HG02571 (cell line): ENCODE data around the gene CFL1.

Experiments
- ATAC-seq: cut with Tn5 transposase; IDR thresholded peaks from one replicate; pipeline ENCODE4 v1.9.1; 2021; ENCODE audit warnings: mild to moderate bottlenecking, moderate library complexity; ENCODE audit not compliant: unreplicated experiment

The CFL1 gene

DNA sequence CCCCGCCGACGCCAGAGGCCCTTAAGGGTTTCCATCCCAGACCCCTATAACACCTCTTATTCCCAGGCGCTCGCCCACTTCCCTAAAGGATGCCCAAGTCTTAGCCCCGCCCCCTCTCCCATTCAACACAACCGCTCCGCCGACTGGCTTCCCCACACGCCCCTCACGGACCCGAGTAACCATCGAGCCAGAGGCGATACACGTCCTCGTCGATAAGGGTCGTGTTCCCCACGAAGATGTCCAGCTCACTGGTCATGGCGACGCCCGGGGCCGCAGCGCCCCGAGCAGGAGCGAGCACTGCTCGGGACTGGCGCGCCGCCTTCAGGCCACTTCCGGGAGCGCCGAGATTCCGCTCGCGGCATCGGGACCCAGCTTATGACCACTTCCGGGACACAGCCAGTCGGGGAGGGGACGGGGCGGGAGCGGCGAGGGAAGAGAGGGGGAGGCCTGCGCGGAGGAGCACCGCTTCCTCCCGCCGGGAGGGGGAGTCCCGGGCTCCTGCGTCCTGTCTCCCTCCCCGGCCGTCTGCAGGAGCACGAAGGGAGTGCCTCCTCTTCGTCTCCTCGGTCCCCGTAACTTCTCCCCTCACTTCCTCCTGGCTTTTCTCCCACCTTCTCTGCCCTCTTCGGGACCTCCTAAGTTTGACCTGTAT lies 30.3 kb upstream of the CFL1 start, which contains the start of gene FIBP:
Gene FIBP (minus strand): TSS at position 309 of the 652 bp plus-strand sequence. CDS start 53 bp downstream, at position 256.
- ATAC-seq = peak; percentile 40

GRCh38 chr11:65887723-65888162 lies 29.8 kb upstream of the CFL1 start:
- ATAC-seq = no peak

GRCh38 chr11:65886826-65887722 lies 29.1 kb upstream of the CFL1 start:
- no peak for ATAC-seq

DNA sequence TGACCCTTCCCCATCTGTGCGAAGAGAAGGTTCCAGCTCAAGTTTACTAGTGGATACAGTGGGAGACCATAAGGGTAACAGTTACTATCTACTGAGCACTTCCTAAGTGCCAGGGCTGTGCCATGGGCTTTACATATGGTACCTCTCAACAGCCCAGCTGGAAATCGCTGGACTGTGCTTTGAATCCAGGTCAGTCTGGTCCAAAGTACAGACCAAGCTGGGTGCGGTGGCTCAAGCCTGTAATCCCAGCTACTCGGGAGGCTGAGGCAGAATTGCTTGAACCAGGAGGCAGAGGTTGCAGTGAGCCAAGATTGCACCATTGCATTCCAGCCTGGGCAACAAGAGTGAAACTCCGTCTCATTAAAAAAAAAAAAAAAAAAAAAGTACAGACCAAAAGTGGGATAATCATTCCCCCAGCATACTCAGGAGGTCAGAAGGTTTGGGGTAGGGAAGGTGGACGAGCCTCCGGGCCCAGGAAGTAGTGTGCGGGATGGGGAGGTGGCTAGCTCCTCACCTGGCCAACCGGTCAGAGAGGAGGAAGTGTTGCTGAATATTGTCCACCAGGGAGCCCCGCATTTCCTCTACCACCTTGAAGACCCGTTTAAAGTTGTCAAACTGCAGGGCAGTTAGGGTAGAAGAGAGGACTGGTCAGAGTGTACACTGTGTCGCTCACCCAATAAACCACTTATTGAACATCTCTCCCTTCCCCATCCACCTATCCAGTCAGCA lies 28.0 kb upstream of the CFL1 start:
- ATAC-seq = no peak

DNA sequence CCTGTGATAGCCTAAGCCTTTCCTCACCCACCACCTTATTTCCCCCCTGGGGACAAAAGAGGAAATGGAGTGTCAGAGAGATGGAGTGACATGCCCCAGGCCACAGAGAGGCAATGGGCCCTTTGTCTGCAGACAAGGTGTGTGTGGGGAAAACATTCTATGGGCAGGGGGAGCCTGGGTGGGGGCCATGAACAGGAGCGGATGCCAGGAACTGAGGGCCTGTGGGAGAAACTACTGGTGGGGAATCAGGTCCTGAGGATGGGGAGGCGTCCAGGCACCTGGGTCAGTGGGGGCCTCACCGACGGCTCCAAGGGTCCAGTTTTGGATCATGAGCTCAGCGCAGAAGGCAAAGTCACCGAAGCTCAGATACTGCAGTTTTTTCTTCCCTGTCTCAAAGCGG lies 27.3 kb upstream of the CFL1 start:
- ATAC-seq = no peak

- ATAC-seq = no peak
Observed at GRCh38 chr11:65884716-65885092, 26.7 kb upstream of the CFL1 start.

DNA sequence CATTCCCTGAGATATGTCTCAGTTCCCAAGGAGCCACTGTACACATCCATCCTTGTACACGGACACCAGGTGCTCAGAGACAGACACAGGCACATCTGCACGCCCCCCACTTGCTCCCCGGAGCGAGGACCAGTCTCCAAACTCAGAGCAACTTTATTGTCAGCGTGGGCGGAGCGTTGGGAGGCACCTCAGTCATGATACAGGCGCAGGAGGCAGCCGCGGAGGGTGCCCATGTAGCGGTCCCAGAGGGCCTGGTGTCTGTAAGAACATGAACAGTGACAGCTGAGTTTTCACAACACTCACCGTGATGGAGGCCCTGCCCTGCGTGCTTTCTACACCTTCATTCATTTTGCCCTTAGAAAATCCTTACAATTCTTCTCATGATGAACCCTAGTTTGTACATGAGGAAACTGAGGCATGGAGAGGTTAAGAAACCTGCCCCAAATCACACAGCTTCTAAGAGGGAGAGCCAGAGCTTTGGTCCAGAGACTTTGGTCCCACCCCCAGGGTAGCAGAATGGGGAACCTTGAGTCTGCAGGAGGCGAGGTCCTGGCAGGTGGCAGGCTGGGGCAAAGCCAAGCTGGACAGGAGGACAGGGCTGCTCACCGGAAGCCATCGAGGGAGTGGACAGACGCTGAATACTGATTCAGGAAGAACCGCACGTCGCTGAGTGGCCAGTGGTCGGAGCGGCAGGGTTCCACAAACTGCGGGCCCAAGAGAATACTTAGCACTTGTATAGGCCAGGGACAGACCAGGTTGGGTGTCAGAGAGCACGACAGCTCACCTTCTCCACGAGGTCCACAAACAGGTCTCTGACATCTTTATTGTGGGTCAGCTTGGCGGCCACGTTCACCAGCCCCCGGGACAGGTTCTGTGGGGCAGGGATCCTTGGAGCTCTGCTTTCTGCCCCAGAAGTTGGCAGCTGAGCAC lies 26.1 kb upstream of the CFL1 start:
- no peak for ATAC-seq

- ATAC-seq = no peak
Observed at GRCh38 chr11:65883058-65883761, 25.2 kb upstream of the CFL1 start.

DNA sequence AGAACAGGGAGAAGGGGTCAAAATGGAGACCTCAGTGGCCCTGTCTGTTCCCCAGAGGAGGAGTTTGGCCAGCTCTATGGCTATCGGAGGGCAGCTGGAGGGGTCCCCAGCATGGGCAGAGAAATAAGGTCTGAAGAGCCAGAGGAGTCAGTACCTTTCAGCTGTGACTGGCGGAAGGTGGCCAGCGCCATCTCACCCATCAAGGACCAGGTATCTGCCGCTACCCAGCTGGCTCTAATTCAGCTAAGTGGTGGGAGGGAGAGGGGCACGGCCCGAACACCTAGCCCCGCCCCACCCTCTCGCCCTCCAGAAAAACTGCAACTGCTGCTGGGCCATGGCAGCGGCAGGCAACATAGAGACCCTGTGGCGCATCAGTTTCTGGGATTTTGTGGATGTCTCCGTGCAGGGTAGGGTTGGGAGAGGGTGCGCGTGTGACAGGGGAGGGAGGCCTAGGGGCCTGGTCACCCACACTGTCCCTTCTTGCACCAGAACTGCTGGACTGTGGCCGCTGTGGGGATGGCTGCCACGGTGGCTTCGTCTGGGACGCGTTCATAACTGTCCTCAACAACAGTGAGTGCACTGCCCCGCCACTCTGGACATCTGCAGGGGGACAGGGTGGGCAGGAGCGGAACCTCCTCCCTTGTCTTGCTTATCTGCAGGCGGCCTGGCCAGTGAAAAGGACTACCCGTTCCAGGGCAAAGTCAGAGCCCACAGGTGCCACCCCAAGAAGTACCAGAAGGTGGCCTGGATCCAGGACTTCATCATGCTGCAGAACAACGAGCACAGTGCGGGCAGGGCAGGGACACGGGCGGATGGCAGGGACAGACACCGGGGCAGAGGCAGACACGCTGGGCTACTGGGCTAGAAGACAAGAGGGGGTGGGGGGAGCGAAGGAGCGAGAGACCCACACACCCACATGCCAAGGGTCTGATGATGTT lies 24.4 kb upstream of the CFL1 start:
- no peak for ATAC-seq

GRCh38 chr11:65880844-65881421 lies 23.0 kb upstream of the CFL1 start:
- no peak for ATAC-seq

DNA sequence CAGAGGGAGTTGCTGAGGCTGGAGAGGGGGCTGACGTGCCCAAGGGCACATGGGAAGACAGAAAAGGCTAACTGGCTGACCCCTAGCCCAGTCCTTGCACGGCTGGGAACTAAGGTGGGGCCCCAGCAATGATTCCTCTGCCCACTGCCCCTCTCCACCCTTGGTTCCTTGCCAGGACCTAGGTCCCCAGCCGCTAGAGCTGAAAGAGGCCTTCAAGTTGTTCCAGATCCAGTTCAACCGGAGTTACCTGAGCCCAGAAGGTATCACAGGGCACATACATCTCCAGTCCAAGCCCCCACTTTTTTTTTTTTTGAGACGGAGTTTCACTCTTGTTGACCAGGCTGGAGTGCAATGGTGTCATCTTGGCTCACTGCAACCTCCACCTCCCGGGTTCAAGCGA lies 22.0 kb upstream of the CFL1 start:
- ATAC-seq = no peak

DNA sequence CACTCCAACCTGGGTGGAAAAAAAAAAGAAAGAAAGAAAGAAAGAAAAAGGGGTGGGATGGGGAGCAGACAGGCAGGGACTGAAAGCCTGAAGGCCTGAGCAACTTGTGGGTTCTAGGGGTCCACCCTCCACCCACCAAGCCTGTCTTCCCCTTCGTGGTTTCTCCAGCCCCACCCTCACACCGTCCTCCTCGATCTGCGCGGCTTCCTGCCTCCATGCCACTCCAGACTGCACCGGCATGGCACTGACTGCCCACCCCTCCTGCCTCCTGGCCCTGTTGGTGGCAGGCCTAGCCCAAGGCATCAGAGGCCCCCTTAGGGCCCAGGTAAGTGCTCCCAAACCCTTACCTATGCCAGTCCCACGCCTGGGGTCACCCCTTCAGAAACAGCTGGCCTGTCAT lies 21.6 kb upstream of the CFL1 start, which contains the start of gene CTSW:
Gene CTSW (plus strand): TSS at position 221 of the 400 bp plus-strand sequence. CDS start 18 bp downstream, at position 239.
- no peak for ATAC-seq

- ATAC-seq = peak; percentile 79
Observed at GRCh38 chr11:65873318-65874156, 15.6 kb upstream of the CFL1 start.

- ATAC-seq = no peak
Observed at GRCh38 chr11:65872586-65873317, 14.8 kb upstream of the CFL1 start, which contains the start of gene EFEMP2. Gene EFEMP2, minus strand, starts transcription at chr11:65872800. Its CDS starts 446 bp downstream, at chr11:65872354.

DNA sequence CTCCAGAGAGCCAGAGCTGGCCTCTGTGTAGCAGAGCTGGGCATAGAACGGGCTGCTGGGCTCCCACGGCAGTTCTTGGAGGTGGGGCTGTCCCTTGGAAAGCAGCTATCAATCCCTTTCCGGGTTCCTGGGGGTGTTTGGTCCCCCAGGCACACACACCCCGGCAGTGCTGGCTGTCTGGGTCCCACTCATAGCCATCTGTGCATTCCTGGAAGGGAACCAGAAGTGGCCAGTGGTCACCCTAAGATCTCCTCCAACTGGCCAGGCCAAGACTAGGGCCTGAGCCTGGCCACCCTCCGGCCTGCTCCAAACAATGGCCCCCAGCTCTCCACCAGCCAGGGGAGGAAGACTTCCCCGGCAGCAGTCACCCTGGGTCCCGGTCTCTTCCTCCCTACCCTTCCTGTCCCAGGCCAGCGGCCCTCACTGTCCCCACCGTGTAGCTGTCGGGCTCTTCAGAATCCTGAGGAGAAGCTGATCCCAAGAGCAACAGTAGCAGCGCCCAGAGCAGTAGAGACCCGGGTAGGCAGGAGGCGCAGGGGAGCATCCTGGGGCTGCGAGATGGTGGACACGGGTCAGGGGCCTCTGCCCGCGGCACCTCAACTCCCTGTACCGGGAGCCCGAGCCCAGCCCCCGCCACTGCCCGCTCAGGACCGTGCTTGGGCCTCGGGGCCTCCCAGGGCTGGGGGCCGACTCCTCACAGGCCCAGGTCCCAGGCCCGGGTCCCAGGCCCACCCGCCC lies 14.0 kb upstream of the CFL1 start:
- no peak for ATAC-seq
